ENCODE results near the gene TSHZ2.
"Not testable (repeated sequence)": the region's sequence is repeated elsewhere in the genome, so short reads cannot be mapped to it uniquely, and the experiment has no call there.

TSHZ2 gene

GRCh38 chr20:53013847-53014246 lies 41.7 kb downstream of the TSHZ2 start:
- no peaks in the 10 kb centered on the region for H4K20me1 ChIP-seq
- TF ChIP-seq Cebpa-rat (IDR thresholded peaks at IDR 0.05), result no peak
- no peak overlapping the region for H3K27ac ChIP-seq
- 0 out of 22 replicates have a peak overlapping the region, but pooled peaks of 1 of the 11 experiments have one; percentile 18 for H3K4me2 ChIP-seq
- H3K9me3 ChIP-seq (replicated peaks in 1 of 11), result peaks cover 0 to 15% (median 11%) of the 10 kb centered on the region in 11 experiments; a peak in 16 of 22 replicates
- H3K4me1 ChIP-seq, result peaks cover 0 to 10% (median 2%) of the 10 kb centered on the region in 10 experiments; a peak in 8 of 20 replicates
- H3K36me3 ChIP-seq, result no peaks in the 10 kb centered on the region
- no peak overlapping the region for H3K9ac ChIP-seq
- H3K27me3 ChIP-seq, result no peaks in the 10 kb centered on the region
- H3K4me3 ChIP-seq, result no peak overlapping the region

GRCh38 chr20:53016071-53016470 lies 43.9 kb downstream of the TSHZ2 start:
- Histone ChIP-seq H3K27ac (no peak overlapping the region), H3K4me3 (no peak overlapping the region), H3K9ac (no peak overlapping the region), H3K27me3 (no peaks in the 10 kb centered on the region), H3K9me3 (replicated peaks in 1 of 11) (peaks cover 0 to 27% (median 13%) of the 10 kb centered on the region in 11 experiments; a peak in 17 of 22 replicates), H3K36me3 (no peaks in the 10 kb centered on the region), H4K20me1 (no peaks in the 10 kb centered on the region), H3K4me1 (peaks cover 0 to 10% (median 2%) of the 10 kb centered on the region in 10 experiments; a peak in 8 of 20 replicates), H3K4me2 (no peak overlapping the region)
- TF ChIP-seq Cebpa-rat (IDR thresholded peaks at IDR 0.05), result no peak

DNA sequence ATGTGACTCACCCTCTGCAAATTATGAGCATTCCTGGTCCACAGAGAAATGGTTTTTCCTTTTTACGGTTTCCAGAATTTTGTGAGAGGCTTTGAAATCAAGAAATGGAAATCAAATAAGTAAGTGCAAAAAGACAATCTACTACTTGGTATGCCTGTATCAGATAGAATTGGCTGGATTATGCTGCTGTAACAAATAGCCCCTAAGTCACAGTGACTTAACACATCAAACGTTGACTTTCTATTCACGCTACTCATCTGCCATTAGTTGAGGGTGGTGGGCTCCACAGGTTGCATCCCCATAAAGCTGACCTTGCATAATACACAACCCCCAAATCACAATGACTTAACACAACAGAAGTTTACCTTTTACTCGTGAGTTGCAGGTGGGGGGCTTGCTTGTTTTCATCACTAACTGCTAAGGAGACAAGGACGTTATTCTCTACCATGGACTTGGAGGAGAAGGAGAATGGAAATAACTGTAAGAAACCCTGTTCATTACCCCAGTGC lies 44.4 kb downstream of the TSHZ2 start:
- Histone ChIP-seq H3K9ac (no peak overlapping the region), H3K36me3 (no peaks in the 10 kb centered on the region), H3K9me3 (replicated peaks in 1 of 11) (peaks cover 0 to 27% (median 13%) of the 10 kb centered on the region in 11 experiments; a peak in 17 of 22 replicates), H3K4me2 (no peak overlapping the region), H3K4me1 (peaks cover 0 to 10% (median 2%) of the 10 kb centered on the region in 10 experiments; a peak in 8 of 20 replicates), H3K27ac (no peak overlapping the region), H3K4me3 (no peak overlapping the region), H3K27me3 (no peaks in the 10 kb centered on the region), H4K20me1 (no peaks in the 10 kb centered on the region)
- TF ChIP-seq Cebpa-rat (IDR thresholded peaks at IDR 0.05), result no peak

DNA sequence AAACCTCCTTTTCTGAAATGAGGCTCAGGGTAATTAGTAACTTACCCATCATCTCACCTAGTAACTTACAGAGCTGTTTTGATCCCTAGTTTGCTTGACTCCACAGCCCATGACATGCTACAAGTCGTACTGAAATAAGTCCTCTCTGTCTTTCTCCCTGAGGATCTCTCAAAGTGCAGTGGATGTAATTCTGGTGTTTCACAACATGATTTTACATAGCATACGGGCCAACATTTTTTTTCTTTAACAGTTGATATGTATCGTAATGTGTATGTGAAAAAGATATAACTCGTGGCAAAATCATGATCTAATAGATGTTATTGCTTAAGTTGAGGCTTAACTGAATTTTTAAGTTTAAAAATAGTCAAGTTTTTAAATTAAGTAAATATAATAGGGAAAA lies 45.0 kb downstream of the TSHZ2 start:
- Histone ChIP-seq H3K4me3 (no peak overlapping the region), H3K27ac (no peak overlapping the region)
- TF ChIP-seq Cebpa-rat (IDR thresholded peaks at IDR 0.05), result no peak

GRCh38 chr20:53019464-53019863 lies 47.3 kb downstream of the TSHZ2 start:
- Histone ChIP-seq H3K9me3 (replicated peaks in 1 of 11) (peaks cover 0 to 18% (median 6%) of the 10 kb centered on the region in 11 experiments; a peak in 16 of 22 replicates), H3K27me3 (no peaks in the 10 kb centered on the region), H3K4me2 (no peak overlapping the region), H3K4me3 (no peak overlapping the region), H3K9ac (no peak overlapping the region), H3K36me3 (no peaks in the 10 kb centered on the region), H3K27ac (no peak overlapping the region), H3K4me1 (no peaks in the 10 kb centered on the region), H4K20me1 (no peaks in the 10 kb centered on the region)
- no peak for TF ChIP-seq Cebpa-rat (IDR thresholded peaks at IDR 0.05)

More for the DNA sequence above, 45.0 kb downstream of the TSHZ2 start:
- no peaks in the 10 kb centered on the region for H4K20me1 ChIP-seq
- H3K4me1 ChIP-seq, result peaks cover 0 to 10% (median 2%) of the 10 kb centered on the region in 10 experiments; a peak in 8 of 20 replicates
- no peak overlapping the region for H3K4me2 ChIP-seq
- no peaks in the 10 kb centered on the region for H3K27me3 ChIP-seq
- H3K9me3 ChIP-seq (replicated peaks in 1 of 11), result peaks cover 0 to 27% (median 13%) of the 10 kb centered on the region in 11 experiments; a peak in 17 of 22 replicates
- no peak overlapping the region for H3K9ac ChIP-seq
- no peaks in the 10 kb centered on the region for H3K36me3 ChIP-seq

GRCh38 chr20:53020376-53020775 lies 48.2 kb downstream of the TSHZ2 start:
- Histone ChIP-seq H3K27ac (no peak overlapping the region), H3K27me3 (no peaks in the 10 kb centered on the region), H3K9ac (no peak overlapping the region), H3K4me3 (no peak overlapping the region), H3K4me1 (no peaks in the 10 kb centered on the region), H3K4me2 (no peak overlapping the region), H3K36me3 (no peaks in the 10 kb centered on the region), H3K9me3 (replicated peaks in 1 of 11) (peaks cover 0 to 12% (median 3%) of the 10 kb centered on the region in 11 experiments; a peak in 8 of 22 replicates), H4K20me1 (no peaks in the 10 kb centered on the region)
- no peak for TF ChIP-seq Cebpa-rat (IDR thresholded peaks at IDR 0.05)

DNA sequence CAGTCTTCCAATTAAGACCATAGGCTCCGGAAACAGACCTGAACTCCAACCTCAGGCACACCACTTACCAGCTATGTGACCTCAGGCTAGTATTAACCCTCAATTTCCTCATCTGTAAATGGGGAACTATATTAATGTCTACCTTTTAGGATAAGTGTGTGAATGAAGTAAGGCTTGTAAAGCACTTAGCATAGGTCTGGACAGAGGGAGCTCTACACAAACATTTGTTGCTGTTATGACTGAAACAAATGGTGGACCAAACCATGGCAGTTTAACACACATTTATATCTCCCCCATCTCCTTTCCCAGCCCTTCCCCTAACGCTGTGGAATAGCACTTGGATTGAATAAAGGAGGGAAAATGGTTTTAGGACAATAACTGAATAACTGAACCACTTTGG lies 48.7 kb downstream of the TSHZ2 start:
- Histone ChIP-seq H3K4me1 (no peaks in the 10 kb centered on the region), H4K20me1 (no peaks in the 10 kb centered on the region), H3K4me2 (no peak overlapping the region), H3K27ac (no peak overlapping the region), H3K9ac (no peak overlapping the region), H3K27me3 (no peaks in the 10 kb centered on the region), H3K4me3 (no peak overlapping the region), H3K9me3 (replicated peaks in 1 of 11) (peaks cover 0 to 12% (median 3%) of the 10 kb centered on the region in 11 experiments; a peak in 8 of 22 replicates), H3K36me3 (no peaks in the 10 kb centered on the region)
- TF ChIP-seq Cebpa-rat (IDR thresholded peaks at IDR 0.05), result no peak

GRCh38 chr20:53021934-53022333 lies 49.8 kb downstream of the TSHZ2 start:
- no peak overlapping the region for H3K27ac ChIP-seq

GRCh38 chr20:53023732-53024520 lies 51.8 kb downstream of the TSHZ2 start:
- H3K36me3 ChIP-seq, result no peaks in the 10 kb centered on the region
- H3K27me3 ChIP-seq, result no peaks in the 10 kb centered on the region
- peaks cover 0 to 12% (median 3%) of the 10 kb centered on the region in 11 experiments; a peak in 7 of 22 replicates for H3K9me3 ChIP-seq (replicated peaks in 1 of 11)
- no peak overlapping the region for H3K27ac ChIP-seq
- no peaks in the 10 kb centered on the region for H4K20me1 ChIP-seq
- no peak overlapping the region for H3K9ac ChIP-seq
- H3K4me2 ChIP-seq, result no peak overlapping the region
- no peak for TF ChIP-seq Cebpa-rat (IDR thresholded peaks at IDR 0.05)
- H3K4me1 ChIP-seq, result no peaks in the 10 kb centered on the region
- no peak overlapping the region for H3K4me3 ChIP-seq

More at GRCh38 chr20:53021934-53022333, 49.8 kb downstream of the TSHZ2 start:
- Histone ChIP-seq H3K4me1 (no peaks in the 10 kb centered on the region), H3K9ac (no peak overlapping the region), H3K4me3 (no peak overlapping the region), H3K9me3 (replicated peaks in 1 of 11) (peaks cover 0 to 12% (median 3%) of the 10 kb centered on the region in 11 experiments; a peak in 7 of 22 replicates), H3K4me2 (no peak overlapping the region), H3K27me3 (no peaks in the 10 kb centered on the region), H4K20me1 (no peaks in the 10 kb centered on the region), H3K36me3 (no peaks in the 10 kb centered on the region)
- no peak for TF ChIP-seq Cebpa-rat (IDR thresholded peaks at IDR 0.05)

DNA sequence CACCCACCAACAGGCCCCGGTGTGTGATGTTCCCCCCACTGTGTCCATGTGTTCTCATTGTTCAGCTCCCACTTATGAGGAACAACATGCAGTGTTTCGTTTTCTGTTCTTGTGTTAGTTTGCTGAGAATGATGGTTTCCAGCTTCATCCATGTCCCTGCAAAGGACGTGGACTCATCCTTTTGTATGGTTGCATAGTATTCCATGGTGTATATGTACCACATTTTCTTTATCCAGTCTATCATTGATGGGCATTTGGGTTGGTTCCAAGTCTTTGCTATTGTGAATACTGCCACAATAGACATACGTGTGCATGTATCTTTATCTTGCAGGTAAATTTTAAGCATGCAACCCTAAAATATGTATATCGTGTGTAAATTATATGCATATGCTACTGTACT lies 52.5 kb downstream of the TSHZ2 start:
- H3K4me2 ChIP-seq; H3K4me3 ChIP-seq; H3K4me1 ChIP-seq; H3K9me3 ChIP-seq (replicated peaks in 1 of 11); H3K9ac ChIP-seq; H4K20me1 ChIP-seq; H3K27me3 ChIP-seq; H3K36me3 ChIP-seq; H3K27ac ChIP-seq: not testable (repeated sequence)

All from BLaER1 treated with 17β-estradiol and CSF1 and Interleukin-3, amounts not matched to agents 10 nM and 100 nM (cell line).